Kidney epithelial cell (primary cell): Measurements from ENCODE around the gene PIAS1. TPM values are rescaled to one million over a fixed set of nuclear protein-coding genes. Genes with fewer than 3 reads are reported as not detected.

Experiments used
- DNase-seq: peaks from one replicate; pipeline ENCODE4 v3.0.0-alpha.2; 2010; ENCODE audit warnings: low read depth
- H3K27me3 ChIP-seq: 2 replicates; pipeline ENCODE4 v1.6.0; 2011; ENCODE audit warnings: low read length; ENCODE audit not compliant: control insufficient read depth, insufficient read depth
- H3K36me3 ChIP-seq: 2 replicates; pipeline ENCODE4 v1.5.1; 2011; ENCODE audit warnings: low read length; ENCODE audit not compliant: control insufficient read depth, insufficient read depth
- H3K4me3 ChIP-seq: 2 replicates; pipeline ENCODE4 v1.5.1; 2011; ENCODE audit warnings: low read depth, mild to moderate bottlenecking, control low read depth, low read length
- total RNA-seq: library from RNA; depleted of rRNA; stranded (reverse); fragments of >200 nt; gene quantifications from 2 replicates; pipeline ENCODE4 v1.2.3, GENCODE V29; 2015
- TF ChIP-seq, protein P1 (sequence below): IDR thresholded peaks from 2 replicates; pipeline ENCODE4 v1.5.1; 2011; ENCODE audit warnings: mild to moderate bottlenecking, moderate library complexity, low read length, control low read depth, inconsistent platforms; ENCODE audit not compliant: insufficient read depth, poor library complexity, severe bottlenecking

The PIAS1 gene
- total RNA-seq, 1 donor from 2014 or later, result 8.6 TPM

DNA sequence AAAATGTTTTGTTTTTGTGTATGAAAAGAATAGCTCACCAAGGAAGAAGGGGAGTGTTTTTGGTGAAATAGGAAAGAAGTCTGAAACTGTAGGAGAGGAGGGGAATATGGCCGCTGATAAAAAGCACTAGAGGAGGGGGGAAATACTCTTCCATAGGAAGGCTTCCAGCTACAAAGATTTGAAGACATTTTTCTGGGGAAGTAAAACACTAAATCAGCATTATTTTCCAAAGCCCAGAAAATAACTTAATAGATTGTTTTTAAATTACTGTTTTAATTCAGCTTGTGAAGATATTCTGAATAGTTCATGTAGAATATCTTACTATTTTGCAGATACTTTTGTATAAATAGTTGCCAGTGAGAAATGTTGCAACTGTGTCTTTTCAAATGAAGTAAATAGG, 96.1 kb downstream of the PIAS1 start:
- no peaks in the 10 kb centered on the region for H3K36me3 ChIP-seq
- no peaks in the 10 kb centered on the region for H3K27me3 ChIP-seq
- H3K4me3 ChIP-seq, result no peak overlapping the region
- TF ChIP-seq, protein P1, sequence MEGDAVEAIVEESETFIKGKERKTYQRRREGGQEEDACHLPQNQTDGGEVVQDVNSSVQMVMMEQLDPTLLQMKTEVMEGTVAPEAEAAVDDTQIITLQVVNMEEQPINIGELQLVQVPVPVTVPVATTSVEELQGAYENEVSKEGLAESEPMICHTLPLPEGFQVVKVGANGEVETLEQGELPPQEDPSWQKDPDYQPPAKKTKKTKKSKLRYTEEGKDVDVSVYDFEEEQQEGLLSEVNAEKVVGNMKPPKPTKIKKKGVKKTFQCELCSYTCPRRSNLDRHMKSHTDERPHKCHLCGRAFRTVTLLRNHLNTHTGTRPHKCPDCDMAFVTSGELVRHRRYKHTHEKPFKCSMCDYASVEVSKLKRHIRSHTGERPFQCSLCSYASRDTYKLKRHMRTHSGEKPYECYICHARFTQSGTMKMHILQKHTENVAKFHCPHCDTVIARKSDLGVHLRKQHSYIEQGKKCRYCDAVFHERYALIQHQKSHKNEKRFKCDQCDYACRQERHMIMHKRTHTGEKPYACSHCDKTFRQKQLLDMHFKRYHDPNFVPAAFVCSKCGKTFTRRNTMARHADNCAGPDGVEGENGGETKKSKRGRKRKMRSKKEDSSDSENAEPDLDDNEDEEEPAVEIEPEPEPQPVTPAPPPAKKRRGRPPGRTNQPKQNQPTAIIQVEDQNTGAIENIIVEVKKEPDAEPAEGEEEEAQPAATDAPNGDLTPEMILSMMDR, result no peak
- DNase-seq, result no peak

DNA sequence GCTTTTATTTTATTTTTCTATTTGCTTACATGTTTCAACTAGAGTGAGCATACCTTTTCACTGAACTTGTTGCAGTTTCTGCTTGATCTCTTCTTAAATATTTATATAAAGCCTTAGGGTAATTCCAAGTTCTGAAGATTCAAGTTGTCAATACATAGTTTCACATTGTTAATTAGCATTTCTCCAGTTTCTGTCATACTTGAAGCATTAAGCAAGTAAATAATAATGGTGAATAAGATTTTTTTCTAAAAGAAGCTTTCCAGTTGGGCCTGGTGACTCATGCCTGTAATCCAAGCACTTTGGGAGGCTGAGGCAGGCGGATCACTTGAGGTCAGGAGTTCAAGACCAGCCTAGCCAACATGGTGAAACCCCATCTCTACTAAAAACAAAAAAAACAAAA, 97.2 kb downstream of the PIAS1 start:
- TF ChIP-seq, protein P1, result no peak
- no peak for DNase-seq

DNA sequence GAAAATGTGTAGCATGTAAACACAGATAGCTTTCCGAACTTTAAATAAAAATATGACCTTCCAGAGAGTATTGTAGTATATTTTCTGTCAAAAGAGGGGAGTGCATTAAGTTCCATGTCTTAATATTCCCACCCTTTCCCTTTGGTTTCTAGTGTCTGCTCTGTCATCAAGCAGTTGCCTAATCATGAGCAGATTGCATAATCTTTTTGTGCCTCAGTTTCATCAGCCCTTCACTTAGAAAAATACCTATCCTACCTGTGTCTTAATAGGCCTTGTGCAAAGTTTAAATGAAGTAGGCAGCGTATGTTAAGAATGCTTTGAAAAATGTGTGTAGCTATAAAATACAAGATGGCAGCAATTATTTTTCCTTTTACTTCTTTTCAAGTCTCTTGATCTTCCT, 98.2 kb downstream of the PIAS1 start:
- no peak overlapping the region for H3K4me3 ChIP-seq
- H3K27me3 ChIP-seq, result no peaks in the 10 kb centered on the region
- H3K36me3 ChIP-seq, result no peaks in the 10 kb centered on the region
- TF ChIP-seq, protein P1, result no peak
- no peak for DNase-seq

More for the DNA sequence above, 97.2 kb downstream of the PIAS1 start:
- Histone ChIP-seq H3K36me3 (no peaks in the 10 kb centered on the region), H3K4me3 (no peak overlapping the region), H3K27me3 (no peaks in the 10 kb centered on the region)

DNA sequence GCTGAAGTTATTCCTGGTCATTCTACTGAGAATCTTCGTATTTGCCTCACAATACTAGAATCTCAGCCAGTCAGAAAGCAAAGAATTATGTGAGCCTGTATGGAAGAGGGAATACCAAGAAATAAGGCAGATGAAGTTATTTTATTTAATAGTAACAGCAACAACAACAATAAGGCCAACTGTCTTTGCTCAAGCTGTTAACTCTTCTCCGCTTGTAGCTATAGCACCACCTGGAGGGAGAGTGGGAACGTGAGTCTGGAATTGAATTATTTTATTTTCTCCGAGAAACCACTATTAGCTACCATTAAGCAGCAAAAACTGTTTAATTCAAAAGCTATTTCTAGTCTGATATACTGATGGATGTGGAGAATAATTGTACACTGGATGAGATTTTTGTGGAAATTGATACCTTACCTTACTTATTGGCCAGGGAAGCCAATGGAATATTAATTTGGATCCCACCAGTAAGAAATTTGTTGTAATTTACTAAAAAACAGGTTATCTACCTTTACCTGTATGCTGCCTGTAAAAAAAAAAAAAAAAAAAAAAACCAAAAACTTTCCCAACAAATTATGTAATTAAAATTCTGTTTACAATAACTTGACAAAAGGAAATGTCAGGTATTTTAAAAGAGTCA, 100.9 kb downstream of the PIAS1 start:
- no peak overlapping the region for H3K4me3 ChIP-seq
- H3K27me3 ChIP-seq, result no peaks in the 10 kb centered on the region
- no peaks in the 10 kb centered on the region for H3K36me3 ChIP-seq
- TF ChIP-seq, protein P1, result peak; percentile 76
- DNase-seq, result peak; percentile 31

DNA sequence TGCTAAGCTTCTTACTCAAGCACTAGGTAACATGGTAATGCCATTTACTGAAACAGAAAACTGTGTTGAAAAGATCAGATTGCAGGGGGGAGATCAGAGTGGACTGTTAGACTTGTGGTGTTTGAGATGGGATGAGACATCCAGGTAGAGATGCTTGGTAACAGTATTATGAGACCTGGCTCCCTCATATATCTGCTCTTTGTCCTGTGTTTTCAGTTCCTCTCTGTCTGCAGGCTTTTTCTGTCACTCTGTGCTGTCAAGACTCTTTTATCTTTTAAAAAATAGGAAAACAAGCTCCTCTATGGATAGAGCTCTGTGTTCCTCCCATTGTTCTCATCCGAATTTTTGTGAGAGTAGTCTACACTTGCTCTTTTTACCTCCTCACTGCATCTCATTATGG, 103.0 kb downstream of the PIAS1 start:
- no peak for DNase-seq
- TF ChIP-seq, protein P1, result no peak
- no peak overlapping the region for H3K4me3 ChIP-seq
- H3K27me3 ChIP-seq, result no peaks in the 10 kb centered on the region
- H3K36me3 ChIP-seq, result no peaks in the 10 kb centered on the region

DNA sequence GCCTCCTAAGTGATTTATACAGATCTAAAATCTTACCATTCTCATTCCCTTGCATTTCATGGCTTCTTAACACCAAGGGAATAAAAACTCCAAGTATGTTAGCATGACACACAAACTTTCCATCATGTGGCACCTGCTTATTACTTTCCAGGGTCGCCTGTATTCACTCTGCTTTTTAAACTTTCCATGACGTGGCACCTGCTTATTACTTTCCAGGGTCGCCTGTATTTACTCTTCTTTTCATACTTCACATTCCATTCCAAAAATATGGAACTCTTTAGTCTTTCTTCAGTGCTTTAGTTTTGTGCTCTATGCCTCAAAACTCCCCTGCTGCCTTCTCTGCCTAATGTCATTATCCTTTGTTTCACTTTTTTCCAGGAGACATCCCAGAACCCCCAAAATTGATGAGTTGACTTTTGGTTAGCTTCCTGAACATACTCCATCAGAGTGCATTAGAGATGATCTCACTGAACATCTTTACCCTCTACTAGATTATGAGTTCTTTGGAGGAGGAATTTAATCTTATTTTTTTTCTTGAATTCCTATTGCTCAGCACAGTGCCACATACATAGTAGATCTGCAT, 104.0 kb downstream of the PIAS1 start:
- Histone ChIP-seq H3K36me3 (no peaks in the 10 kb centered on the region), H3K27me3 (no peaks in the 10 kb centered on the region), H3K4me3 (no peak overlapping the region)
- DNase-seq, result no peak
- TF ChIP-seq, protein P1, result no peak
